Middle frontal gyrus (tissue), 1 donor: ENCODE measurements around the gene FANCC.
A peak's percentile ranks its signal among the peaks of the same experiment; 100 is the strongest.

Source experiments
- DNase-seq: peaks from one replicate; pipeline ENCODE4 v3.0.0-alpha.2; 2015; ENCODE audit warnings: low spot score; ENCODE audit errors: extremely low spot score

FANCC gene

GRCh38 chr9:95089257-95090022, 228.1 kb downstream of the FANCC start:
- DNase-seq = no peak

GRCh38 chr9:95088421-95089161, 228.9 kb downstream of the FANCC start:
- no peak for DNase-seq

GRCh38 chr9:95087659-95088242, 229.8 kb downstream of the FANCC start:
- no peak for DNase-seq

GRCh38 chr9:95086564-95086955, 230.9 kb downstream of the FANCC start:
- no peak for DNase-seq

GRCh38 chr9:95085861-95086563, 231.5 kb downstream of the FANCC start:
- no peak for DNase-seq

GRCh38 chr9:95085036-95085770, 232.3 kb downstream of the FANCC start:
- no peak for DNase-seq

- no peak for DNase-seq
These were observed 233.1 kb downstream of the FANCC start for GRCh38 chr9:95084254-95084934.

- DNase-seq = no peak
These were observed 234.3 kb downstream of the FANCC start for GRCh38 chr9:95083086-95083768.

GRCh38 chr9:95082401-95083084, 235.0 kb downstream of the FANCC start:
- DNase-seq = no peak

GRCh38 chr9:95081998-95082397, 235.5 kb downstream of the FANCC start:
- no peak for DNase-seq

GRCh38 chr9:95080961-95081647, 236.4 kb downstream of the FANCC start:
- DNase-seq = peak; percentile 53

GRCh38 chr9:95079461-95079860, 238.0 kb downstream of the FANCC start:
- DNase-seq = no peak

- DNase-seq = no peak
These were observed 238.6 kb downstream of the FANCC start for GRCh38 chr9:95078939-95079338.

- DNase-seq = no peak
These were observed 239.0 kb downstream of the FANCC start for GRCh38 chr9:95078511-95078910.

GRCh38 chr9:95077766-95078370, 239.6 kb downstream of the FANCC start:
- DNase-seq = no peak

GRCh38 chr9:95077053-95077765, 240.3 kb downstream of the FANCC start:
- no peak for DNase-seq

GRCh38 chr9:95076696-95077052, 240.8 kb downstream of the FANCC start:
- DNase-seq = no peak

- DNase-seq = no peak
These were observed 241.8 kb downstream of the FANCC start for GRCh38 chr9:95075700-95076099.
